Stimulated activated CD4-positive, alpha-beta T cell treated with anti-CD3 and anti-CD28 coated beads, TNF-alpha, amount 100 ng/mL, for 4 hours (primary cell): ENCODE measurements around the gene LRRC9.
"Not testable (repeated sequence)": the region's sequence is repeated elsewhere in the genome, so short reads cannot be mapped to it uniquely, and the experiment has no call there.

Experiments used
- DNase-seq, 3 experiments: peaks; one replicate each; pipeline ENCODE4 v3.0.0-alpha.2; 2020; ENCODE audit warnings: low read depth in 3 of 3

Gene LRRC9

DNA sequence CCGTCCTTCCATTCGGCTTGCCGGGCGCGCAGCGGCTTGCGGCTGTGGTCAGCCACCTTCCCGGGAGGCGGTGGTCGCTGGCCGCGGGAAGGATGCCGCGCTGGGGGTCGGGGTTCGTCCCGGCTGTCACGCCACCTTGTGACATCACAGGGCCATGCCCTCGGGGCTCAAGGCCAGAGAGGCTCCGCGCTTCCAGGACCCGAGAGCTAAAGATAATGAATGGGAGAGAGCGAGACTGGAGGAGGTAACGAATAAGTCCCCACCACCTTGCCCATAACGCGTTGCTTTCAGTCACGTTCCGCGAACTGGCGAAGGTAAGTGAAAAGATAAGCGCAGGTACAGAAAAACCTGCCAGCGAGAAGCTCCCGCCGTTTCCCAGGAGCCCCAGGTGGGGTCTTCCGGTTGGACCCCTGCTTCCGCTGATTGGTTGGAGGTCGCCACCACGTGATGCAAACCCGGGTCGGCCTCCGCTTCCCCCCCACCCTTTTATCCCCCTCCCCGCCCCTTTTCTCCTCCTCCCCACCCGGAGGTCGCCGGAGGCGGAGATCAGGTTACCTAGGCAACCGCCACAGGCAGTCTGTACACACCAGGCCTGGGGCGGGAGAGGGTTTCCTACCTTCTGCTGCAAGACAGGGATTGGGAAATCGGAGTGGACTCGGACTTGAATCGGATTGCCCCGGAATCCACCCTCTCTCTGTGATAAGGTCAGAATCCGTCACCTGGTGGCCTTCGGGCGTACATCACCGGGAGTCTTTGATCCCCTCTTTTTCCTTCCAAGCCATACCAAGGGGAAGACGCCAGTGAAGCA is at the start of gene LRRC9:
Gene LRRC9, plus strand, starts transcription at position 575 of the 808 bp plus-strand sequence.
- peak in 1 of 3 experiments; percentile 10 for DNase-seq

DNA sequence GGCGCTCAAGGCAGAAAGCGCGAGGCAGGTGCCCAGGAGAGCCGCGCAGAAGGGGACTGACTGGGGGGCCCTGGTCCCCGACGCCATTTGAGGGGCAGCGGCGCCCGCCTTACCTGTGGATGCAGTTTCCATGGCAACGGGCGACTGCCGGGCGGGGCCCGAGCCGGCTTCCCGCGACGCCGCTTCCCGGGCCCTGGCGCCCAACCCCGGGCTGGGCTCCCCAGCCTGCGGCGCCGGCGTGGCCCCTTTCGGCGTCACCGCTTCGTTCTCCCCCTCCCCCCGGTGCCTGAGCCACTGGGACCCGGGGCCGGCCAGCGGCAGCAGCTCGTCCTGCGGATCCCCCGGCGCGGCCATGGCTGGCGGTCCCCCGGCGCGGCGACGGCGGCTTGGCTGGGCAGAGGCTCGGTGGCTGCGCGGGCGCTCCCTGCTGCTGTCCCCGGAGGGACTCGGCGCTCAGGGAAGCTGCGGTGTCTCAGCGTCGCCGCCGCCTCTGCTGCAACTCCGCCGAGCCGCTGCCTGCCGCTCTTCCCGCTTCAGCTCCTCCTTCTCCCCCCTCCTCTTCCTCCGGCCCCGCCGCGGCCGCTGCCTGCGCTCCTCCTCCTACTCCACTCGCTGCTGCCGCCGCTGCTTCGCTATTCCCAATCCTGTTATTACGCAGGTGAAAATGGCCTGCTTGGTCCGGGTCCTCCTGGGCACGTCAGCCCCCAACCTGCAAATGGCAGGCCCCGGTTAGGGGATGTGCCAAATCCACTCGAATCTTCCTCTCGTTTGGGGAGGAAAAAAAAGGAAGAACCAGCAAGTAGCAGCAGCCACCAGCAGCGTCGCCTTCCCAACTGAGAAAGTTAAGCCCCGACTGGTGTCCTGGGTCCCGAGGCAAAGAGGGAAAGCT is 49.4 kb upstream of the LRRC9 start, which contains the start of gene RTN1:
Gene RTN1, minus strand, starts transcription at position 500 of the 889 bp plus-strand sequence. Its CDS starts 146 bp downstream, at position 354.
- DNase-seq: no peak

DNA sequence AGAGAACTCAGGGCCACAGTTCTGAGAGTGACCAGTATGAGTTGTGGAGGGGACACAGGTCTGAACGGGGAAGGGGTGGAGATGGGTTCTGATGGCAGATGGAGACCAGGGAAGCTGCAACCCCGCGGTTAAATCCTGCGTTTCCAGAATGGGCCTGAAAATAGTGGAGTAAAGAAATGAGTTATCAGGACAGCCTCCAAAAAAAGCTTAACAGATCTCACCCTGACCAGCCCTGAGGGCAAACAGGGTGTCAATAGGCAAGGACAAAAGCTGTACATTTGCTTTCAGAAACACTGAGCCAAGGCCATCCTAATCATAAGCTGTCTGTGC is 48.8 kb upstream of the LRRC9 start:
- no peak for DNase-seq

DNA sequence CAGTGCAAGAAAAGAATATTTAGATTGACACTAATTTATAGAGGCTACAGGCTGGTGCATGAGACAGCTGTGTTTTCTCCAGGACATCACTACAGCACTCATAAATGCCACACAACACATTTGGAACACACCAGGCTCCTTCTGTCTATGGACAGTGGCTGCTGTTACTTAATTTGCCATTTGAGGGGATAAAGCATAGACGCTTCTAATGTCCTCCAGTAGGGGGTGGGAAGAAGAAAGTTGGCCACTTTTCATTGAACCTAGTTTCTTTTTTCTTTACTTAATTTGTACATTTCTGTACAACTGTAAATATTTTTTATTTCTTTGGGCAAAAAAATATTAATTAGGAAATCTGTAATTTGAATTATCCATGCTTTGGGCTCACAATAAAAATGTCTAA is 37.0 kb upstream of the LRRC9 start:
- DNase-seq: no peak

DNA sequence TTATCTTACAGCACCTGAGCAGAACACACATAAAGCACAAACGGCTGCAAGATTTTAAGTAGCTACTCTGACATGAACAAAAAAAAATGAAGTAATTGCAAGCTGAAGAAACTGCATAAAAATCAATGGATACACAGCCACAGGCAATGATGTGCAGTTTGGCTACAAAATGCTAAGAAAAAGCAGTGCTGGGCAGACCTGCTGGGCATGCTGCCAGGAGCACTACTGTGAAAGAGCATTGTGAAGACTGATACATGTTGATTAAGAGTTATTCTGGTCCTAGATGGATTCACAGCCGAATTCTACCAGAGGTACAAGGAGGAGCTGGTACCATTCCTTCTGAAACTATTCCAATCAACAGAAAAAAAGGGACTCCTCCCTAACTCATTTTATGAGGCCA is 29.3 kb upstream of the LRRC9 start:
- DNase-seq: no peak

DNA sequence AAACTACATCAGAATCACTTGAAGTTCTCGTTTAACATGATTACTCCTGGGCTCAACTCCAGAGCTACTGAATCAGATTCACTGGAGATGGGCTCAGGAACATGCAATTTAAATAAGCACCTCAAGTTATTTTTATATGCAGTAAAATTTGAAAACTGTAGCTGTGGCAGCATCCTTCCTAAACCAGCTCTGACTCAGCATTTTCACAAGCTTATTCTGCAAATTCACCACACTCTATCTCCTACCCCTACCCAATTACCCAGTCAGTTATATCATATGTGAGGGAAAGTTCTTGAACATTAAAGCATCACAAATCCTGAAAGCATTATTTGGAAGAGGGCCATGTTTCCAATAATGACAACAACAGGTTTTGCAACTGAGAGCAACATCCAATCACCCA is 24.2 kb upstream of the LRRC9 start:
- no peak for DNase-seq

DNA sequence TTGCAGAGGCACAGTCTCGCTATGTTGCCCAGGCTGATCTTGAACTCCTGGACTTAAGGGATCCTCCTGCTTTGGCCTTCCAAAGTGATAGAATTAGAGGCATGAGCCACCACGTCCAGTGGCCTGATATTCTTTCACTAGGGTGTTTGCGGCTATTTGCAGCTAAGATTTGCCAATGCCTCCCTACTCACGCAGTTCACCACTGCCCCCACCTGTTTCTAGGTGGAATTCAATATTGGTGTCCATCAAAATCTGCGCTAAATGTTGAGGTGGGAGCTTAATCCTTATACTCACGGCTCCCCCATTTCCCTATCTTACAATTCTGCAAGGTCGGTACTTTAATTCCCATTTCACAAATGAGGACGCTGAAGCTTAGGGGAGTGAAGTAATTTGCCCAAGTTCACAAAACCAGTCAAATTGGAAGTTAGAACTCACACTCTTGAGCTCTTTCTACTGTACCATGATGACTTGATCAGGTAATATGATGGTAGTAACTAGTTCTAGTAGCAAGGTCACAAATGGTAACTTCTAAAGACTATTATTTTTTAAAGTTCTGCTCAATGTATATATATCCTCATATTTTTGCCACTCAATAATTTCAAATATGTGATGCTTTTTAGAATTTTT is 22.1 kb upstream of the LRRC9 start:
- no peak for DNase-seq

DNA sequence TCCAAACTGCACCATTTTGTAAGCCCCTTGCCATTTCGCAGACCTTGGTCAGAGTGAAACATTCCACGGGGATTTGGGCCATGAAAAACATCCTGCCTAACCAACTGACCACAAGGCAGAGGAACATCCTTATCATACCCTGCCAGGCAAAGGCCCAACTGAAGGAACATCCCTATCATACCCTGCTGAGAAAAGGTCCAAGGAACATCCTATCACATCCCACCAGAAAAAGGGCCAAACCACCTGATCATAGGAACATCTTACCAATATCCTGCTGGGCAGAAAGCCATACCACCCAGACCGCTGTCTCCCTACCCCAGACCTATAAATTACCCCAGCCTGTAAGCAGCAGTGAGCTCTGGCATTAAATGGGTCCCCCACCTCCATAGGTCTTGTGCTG is 19.4 kb upstream of the LRRC9 start:
- DNase-seq: no peak

DNA sequence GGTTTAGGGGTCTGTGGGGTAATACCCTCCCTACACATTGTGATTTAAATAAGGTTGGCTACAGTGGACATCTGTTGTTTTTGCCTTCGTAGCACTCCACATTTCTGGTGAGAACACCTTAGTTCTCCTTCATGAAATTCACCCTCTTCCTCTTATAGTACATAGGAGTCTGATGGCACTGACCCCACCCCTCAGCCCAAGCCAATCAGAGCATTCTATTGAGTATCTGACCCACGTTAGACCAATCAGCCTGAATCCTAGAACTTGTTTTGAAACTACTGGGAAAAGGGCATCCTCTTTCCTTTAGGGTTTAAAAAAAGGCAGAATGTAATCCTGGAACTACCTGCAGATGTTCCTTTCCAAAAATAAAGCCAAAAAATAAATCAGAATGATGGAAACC is 15.8 kb upstream of the LRRC9 start:
- no peak for DNase-seq

DNA sequence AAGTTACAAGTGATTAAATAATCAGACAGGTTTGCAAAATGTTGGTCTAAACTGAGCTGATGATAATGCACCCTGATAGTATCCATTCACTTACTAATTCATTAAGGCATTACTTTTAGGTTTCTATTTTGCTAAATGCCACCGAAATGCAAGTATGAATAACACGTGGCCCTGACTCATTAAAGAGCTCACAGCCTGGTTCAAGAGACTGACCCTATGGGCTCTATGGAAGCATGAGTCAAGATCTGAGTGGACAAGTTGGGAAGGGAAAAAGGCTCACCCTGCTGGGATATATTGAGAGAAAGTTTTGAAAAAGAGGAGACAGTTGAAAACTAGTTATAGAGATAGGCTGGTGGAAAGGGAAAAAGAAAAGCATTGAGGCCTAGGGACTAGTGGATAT is 14.8 kb upstream of the LRRC9 start:
- no peak for DNase-seq

DNA sequence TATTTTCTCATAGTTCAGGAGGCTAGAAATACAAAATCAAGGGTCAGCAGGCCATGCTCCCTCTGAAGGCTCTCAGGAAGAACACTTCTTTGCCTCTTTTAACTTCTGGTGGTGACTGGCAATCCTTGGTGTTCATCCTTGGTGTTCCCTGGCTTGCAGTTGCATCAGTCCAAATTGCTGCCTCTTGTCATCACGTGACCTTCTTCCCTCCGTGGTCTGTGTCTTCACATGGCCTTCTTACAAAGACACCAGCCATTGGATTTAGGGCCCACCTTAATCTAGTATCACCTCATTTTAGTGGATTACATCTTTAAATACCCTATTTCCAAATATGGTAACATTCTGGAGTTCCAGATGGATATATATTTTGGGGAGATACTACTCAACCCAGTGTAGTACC is 7.5 kb upstream of the LRRC9 start:
- no peak for DNase-seq

DNA sequence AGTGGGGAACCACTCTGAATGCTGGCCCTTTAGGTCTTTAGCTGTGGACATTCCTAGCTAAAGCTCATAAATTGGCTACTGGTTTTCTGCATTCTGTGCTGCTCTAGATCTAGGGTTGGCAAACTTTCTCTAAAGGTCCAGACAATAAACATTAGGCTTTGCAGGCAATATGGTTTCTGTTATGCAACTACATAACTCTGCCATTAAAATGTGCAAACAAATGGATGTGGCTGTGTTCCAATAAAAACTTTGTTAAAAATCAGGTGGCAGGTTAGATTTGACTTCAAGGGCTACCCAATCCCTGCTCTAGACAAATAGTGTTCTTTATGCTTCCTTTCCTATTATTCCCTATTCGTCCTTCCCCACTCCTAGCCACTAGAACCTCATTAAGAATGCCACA is 6.8 kb upstream of the LRRC9 start:
- no peak for DNase-seq

DNA sequence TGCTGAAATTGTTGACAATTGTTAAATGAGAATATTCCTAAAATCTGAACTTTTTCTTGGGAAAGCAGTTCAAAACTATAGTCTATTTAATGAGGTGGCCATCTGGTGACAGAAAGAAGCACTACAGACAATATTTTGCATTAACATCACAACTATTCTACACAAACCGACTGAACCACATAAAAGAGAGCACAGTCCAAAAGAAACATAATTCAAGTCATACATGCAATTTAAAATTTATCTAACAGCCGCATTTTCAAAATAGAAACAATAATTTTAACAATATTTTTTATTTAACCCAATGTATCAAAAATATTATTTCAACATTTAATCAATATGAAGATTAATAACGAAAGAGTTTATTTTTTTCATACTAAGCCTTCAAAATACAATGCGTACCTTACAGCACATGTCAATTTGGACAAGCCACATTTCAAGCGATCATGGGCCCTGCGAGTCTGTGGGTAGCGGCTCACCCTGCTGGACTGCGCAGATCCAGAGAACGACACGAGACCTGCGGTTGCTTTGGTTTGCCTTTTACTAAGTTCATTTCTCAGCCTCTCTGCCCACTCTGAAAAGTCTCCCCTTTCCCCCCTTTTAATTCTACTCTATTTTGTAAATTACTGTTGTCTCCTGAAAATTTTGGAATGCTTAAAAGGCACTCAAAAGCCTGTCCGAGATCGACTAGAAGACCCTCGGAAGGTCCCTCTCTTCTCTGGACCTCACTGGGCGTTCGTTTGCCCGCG is 947 bp upstream of the LRRC9 start:
- no peak for DNase-seq

DNA sequence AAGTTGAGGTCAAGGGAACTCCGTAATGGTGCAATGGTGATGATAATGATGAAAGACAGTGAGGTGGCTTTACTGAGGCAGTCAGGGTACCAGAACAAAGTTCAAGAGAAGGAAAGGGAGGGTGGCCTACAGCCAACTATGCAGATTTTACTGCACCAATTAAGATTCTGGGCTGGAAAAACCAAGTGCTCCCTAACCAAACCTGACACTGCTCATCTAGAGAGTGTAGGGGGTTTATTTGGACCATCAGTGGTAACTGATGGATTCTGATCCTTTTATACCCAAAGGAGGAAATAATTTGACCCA is 387 bp downstream of the LRRC9 start:
- no peak for DNase-seq

DNA sequence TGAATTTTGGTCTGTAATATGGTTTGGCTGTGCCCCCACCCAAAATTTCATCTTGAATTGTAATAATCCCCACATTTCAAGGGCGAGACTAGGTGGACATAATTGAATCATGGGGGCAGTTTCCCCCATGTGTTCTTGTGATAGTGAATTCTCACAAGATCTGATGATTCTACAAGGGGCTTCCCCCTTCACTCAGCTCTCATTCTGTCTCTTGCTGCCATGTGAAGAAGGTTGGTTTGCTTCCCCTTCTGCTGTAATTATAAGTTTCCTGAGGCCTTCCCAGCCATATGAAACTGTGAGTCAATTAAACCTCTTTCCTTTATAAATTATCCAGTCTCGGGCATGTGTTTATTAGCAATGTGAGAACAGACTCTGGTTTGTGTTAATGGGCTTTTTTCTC is 5.9 kb downstream of the LRRC9 start:
- DNase-seq: no peak

DNA sequence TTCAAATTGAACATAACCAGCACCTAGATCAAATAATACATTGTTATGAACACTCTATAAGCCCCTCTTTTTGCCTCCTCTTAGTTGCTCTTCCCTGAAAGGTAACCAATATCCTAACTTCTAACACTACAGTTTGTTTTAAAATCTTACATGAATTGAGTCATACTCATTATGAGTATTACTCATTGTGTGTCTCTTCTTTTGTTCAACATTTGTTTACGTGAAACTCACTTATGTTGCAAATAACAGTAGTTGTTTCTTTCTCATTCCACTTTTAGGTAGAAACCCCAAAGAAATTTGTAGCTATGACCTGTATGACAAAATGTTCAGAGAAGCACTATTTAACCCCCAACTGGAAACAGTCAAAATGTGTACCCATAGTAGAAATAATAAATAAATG is 6.6 kb downstream of the LRRC9 start:
- no peak for DNase-seq

DNA sequence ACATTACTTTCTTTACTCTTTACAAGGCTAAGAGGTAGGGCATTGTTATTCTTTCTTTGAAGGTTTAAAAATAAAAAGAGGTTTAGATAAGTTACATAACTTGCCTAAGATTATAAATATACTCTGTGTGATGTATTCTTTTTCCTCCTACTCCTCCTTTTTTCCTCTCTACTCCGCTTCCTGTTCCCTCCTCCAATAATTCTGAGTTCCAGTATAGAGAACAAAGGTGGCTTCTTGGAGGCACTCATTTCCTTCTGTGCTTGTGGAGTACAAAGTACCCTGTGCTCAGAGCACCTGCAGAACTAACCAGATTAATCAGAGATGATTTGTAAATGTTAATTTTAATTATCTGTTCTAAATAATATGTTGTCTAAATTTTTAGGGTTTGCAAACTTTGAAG is 11.3 kb downstream of the LRRC9 start:
- DNase-seq: no peak

DNA sequence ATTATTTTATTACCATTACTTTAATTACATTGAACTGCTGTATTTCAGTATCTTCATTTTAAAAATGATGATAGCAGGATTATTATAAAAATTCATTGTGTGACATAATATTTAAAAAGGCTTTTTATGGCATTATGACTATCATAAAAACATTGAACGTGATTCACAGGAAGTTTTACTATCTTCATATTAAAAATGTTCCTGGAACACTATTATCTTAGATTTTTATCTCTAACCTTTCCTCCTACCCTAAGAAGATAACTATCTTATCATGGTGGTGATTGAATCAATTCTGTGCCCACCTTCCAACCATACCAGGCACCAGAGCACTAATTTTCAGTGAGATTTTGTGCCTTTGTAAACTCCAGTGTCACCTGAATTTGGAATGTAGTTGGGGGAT is 16.2 kb downstream of the LRRC9 start:
- no peak for DNase-seq

DNA sequence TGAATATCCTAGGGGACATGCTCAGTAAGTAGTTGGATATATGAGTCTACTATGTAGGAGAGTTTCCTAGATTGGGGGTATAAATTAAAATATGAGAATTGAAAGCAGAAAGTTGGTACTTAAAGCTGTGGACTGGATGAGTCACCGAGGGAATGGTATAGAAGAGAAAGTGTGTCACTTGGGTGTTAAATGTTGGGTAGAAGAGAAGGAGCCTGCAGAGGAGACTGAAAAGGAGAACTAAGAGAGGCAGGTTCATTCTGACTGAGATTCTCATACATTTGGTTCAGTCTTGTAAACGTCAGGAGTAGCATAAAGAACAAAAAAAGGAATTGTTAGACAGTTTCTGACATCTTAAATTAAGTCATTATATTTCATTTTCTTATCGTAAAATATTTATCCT is 19.9 kb downstream of the LRRC9 start:
- DNase-seq: no peak

DNA sequence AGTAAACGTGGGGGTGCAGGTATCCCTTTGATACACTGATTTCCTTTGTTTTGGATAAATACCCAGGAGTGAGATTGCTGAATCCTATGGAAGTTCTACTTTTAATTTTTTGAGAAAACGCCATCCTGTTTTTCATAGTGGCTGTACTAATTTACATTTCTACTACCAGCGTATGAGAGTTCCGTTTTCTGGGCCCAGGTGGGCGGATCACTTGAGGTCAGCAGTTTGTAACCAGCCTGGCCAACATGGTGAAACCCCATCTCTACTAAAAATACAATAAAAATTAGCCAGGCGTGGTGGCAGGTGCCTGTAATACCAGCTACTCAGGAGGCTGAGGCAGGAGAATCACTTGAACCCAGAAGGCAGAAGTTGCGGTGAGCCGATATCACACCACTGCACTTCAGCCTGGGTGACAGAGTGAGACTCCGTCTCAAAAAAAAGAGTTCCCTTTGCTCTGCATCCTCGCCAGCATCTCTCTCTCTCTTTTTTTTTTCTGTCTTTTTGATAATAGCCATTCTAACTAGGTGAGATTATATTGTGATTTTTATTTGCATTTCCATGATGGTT is 22.4 kb downstream of the LRRC9 start:
- DNase-seq: not testable (repeated sequence)

DNA sequence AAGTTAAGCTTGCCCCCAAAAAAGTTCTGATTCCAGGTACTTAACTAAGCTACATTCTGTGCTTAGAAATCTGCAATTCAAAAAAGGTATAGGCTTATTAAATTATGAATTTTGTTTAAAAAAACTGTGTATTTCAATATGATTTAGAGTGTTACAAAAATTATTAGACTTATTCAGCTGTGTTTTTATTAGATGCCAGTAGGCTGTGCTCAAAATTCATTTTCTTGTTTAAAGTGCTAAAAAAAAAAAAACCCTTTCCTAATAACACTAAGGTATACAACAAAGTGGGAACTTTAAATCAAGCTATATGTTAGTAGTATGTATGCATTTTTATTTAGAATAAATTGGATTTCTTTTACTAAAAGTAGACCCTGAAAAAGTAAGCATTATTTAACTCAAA is 25.0 kb downstream of the LRRC9 start:
- DNase-seq: no peak

DNA sequence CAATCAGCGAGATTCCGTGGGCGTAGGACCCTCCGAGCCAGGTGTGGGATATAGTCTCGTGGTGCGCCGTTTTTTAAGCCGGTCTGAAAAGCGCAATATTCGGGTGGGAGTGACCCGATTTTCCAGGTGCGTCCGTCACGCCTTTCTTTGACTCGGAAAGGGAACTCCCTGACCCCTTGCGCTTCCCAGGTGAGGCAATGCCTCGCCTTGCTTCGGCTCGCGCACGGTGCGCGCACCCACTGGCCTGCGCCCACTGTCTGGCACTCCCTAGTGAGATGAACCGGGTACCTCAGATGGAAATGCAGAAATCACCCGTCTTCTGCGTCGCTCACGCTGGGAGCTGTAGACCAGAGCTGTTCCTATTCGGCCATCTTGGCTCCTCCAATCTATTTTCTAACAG is 32.2 kb downstream of the LRRC9 start:
- not testable (repeated sequence) for DNase-seq
